HEK293 (cell line): ENCODE data around the gene CLRN1.

ENCODE experiments used
- CTCF ChIA-PET: fragments of 350-600 bp; formaldehyde crosslinking; extraction: SDS; loops from one replicate; lab custom pipeline; 2021; ENCODE audit warnings: antibody characterized with exemption; lab: Yijun Ruan, JAX
- POLR2A ChIA-PET: fragments of 300-600 bp; formaldehyde crosslinking; extraction: SDS; loops from one replicate; lab custom pipeline; 2020; ENCODE audit warnings: antibody characterized with exemption, inconsistent platforms; lab: Yijun Ruan, JAX
- H3K27ac ChIP-seq: fragments of 200-500 bp; sonication (Bioruptor generic); 2 replicates; pipeline ENCODE4 v1.5.1; 2014; ENCODE audit warnings: low read depth, low read length, control low read depth, inconsistent platforms; ENCODE audit errors: extremely low read depth
- H3K36me3 ChIP-seq, 2 experiments: fragments of 200-500 bp in 1 of 2; sonication (Bioruptor generic) in 1 of 2; 1 replicate in 1 of 2; 2 replicates in 1 of 2; pipeline ENCODE4 v1.5.1; 2014 to 2017; ENCODE audit warnings: inconsistent platforms in 2 of 2, low read length in 2 of 2; ENCODE audit not compliant: control insufficient read depth in 2 of 2, insufficient read depth in 1 of 2
- H3K4me1 ChIP-seq: fragments of 200-500 bp; sonication (Bioruptor generic); 2 replicates; pipeline ENCODE4 v1.5.1; 2014; ENCODE audit warnings: mild to moderate bottlenecking, low read length, inconsistent platforms; ENCODE audit not compliant: control insufficient read depth, insufficient read depth
- H3K4me3 ChIP-seq: 2 replicates; pipeline ENCODE4 v1.5.1; 2011; ENCODE audit warnings: low read depth, mild to moderate bottlenecking, control low read depth, low read length, moderate library complexity
- H3K9me3 ChIP-seq: fragments of 200-500 bp; sonication (Bioruptor generic); 2 replicates; pipeline ENCODE4 v1.5.1; 2014; ENCODE audit warnings: low read depth, low read length, inconsistent platforms; ENCODE audit not compliant: control insufficient read depth, insufficient read depth
- AEBP2 ChIP-seq: fragments of 450-650 bp; formaldehyde crosslinking; IDR thresholded peaks from 2 replicates; pipeline ENCODE4 v1.5.1; 2016; ENCODE audit warnings: missing biosample characterization, missing genetic modification characterization, borderline replicate concordance
- BCL11A ChIP-seq: fragments of 450-650 bp; formaldehyde crosslinking; IDR thresholded peaks from 2 replicates; pipeline ENCODE4 v1.5.1; 2016; ENCODE audit warnings: low read depth, missing biosample characterization, missing genetic modification characterization
- EGR2 ChIP-seq: fragments of 450-650 bp; formaldehyde crosslinking; IDR thresholded peaks from 2 replicates; pipeline ENCODE4 v1.5.1; 2016; ENCODE audit warnings: low read depth, missing biosample characterization, missing genetic modification characterization
- FEZF1 ChIP-seq: fragments of 450-650 bp; formaldehyde crosslinking; IDR thresholded peaks from 2 replicates; pipeline ENCODE4 v1.5.1; 2016; ENCODE audit warnings: missing biosample characterization, missing genetic modification characterization
- OSR2 ChIP-seq: fragments of 450-650 bp; formaldehyde crosslinking; IDR thresholded peaks from 2 replicates; pipeline ENCODE4 v1.5.1; 2016; ENCODE audit warnings: missing biosample characterization, missing genetic modification characterization
- SP7 ChIP-seq: fragments of 450-650 bp; formaldehyde crosslinking; IDR thresholded peaks from 2 replicates; pipeline ENCODE4 v1.5.1; 2016; ENCODE audit warnings: missing biosample characterization, missing genetic modification characterization
- TRIM28 ChIP-seq: IDR thresholded peaks from 2 replicates; pipeline ENCODE4 v1.6.1; 2011; ENCODE audit warnings: low read length, control low read depth, borderline replicate concordance
- ZBTB21 ChIP-seq: fragments of 450-650 bp; formaldehyde crosslinking; IDR thresholded peaks from 2 replicates; pipeline ENCODE4 v1.5.1; 2017; ENCODE audit warnings: missing biosample characterization, missing genetic modification characterization
- ZFP41 ChIP-seq: fragments of 450-650 bp; formaldehyde crosslinking; IDR thresholded peaks from 2 replicates; pipeline ENCODE4 v1.5.1; 2016; ENCODE audit warnings: missing biosample characterization, missing genetic modification characterization, borderline replicate concordance
- ZNF112 ChIP-seq: fragments of 450-650 bp; formaldehyde crosslinking; IDR thresholded peaks from 2 replicates; pipeline ENCODE4 v1.5.0; 2017; ENCODE audit warnings: missing biosample characterization, missing genetic modification characterization
- ZNF223 ChIP-seq: fragments of 450-650 bp; formaldehyde crosslinking; IDR thresholded peaks from 2 replicates; pipeline ENCODE4 v1.5.1; 2016; ENCODE audit warnings: missing biosample characterization, missing genetic modification characterization
- ZNF560 ChIP-seq: fragments of 450-650 bp; formaldehyde crosslinking; IDR thresholded peaks from 2 replicates; pipeline ENCODE4 v1.5.1; 2017; ENCODE audit warnings: missing biosample characterization, missing genetic modification characterization, borderline replicate concordance
- ZNF561 ChIP-seq: fragments of 450-650 bp; IDR thresholded peaks from 2 replicates; pipeline ENCODE4 v1.5.1; 2018; ENCODE audit warnings: missing biosample characterization, missing genetic modification characterization, borderline replicate concordance
- ZNF600 ChIP-seq: fragments of 450-650 bp; formaldehyde crosslinking; IDR thresholded peaks from 2 replicates; pipeline ENCODE4 v1.5.1; 2016; ENCODE audit warnings: missing biosample characterization, missing genetic modification characterization
- ZNF843 ChIP-seq: fragments of 450-650 bp; formaldehyde crosslinking; IDR thresholded peaks from 2 replicates; pipeline ENCODE4 v1.5.1; 2016; ENCODE audit warnings: missing biosample characterization, missing genetic modification characterization
- ZSCAN30 ChIP-seq: fragments of 450-650 bp; IDR thresholded peaks from 2 replicates; pipeline ENCODE4 v1.5.1; 2018; ENCODE audit warnings: missing biosample characterization, mild to moderate bottlenecking, missing genetic modification characterization, moderate library complexity
- TF ChIP-seq, protein P1 (sequence below): fragments of 450-650 bp; formaldehyde crosslinking; IDR thresholded peaks from 2 replicates; pipeline ENCODE4 v1.5.1; 2017; ENCODE audit warnings: missing biosample characterization, missing genetic modification characterization

The CLRN1 gene

DNA sequence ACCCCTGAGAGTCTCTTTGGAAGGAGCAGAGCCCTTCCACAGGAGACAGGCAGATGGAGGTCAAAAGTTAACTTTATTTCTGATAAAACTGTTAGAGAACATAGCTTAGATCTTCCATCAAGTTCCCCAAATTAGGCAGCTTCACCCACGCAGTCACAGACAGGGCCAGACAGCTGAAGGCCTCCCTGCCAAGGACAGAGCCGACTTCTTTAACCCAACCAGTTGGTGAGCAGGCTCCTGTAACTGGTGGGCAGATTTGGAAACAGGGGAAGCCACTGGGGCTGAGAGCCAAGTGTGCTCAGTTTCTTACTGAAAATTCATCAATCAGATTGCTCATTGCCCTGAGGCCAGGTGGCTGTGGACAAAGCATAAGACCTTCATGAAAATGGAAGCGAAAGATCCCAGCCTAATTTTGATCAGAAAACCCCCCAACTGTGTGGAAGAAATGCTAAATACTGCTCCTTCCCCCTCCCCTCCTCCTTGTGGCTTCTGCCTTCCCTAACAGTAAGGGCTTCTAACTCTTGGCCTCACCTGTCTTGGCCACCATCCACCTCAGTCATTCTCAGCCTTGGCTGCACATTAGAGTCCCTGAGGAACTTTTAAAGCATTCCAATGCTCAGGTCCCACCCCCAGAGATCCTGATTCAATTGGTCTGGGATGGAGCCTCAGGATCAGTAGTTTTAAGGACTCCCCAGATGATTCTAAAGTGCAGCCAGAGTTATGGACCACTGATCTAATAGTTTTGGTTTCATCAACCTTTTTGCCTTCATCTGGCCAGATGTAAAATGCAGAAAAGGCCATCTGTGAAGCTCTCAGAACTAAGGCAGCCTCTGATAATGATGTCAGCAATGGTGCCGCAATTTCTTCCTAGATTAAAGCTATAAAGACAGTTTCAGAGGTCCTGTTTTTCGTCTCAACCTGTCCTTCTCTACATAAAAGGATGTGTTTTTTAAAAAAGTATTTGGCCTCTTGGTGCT is 11.5 kb downstream of the CLRN1 start:
- Histone ChIP-seq H3K27ac (no peak overlapping the region), H3K36me3 (no peaks in the 10 kb centered on the region), H3K4me1 (no peaks in the 10 kb centered on the region), H3K4me3 (no peak overlapping the region), H3K9me3 (no peaks in the 10 kb centered on the region)
- ChIA-PET POLR2A (no interaction called here), CTCF (interaction anchor here (0.8 kb wide), 1 partner anchor 106 kb away, joined by 4 read pairs; no protein-coding TSS in a partner anchor)
- no peak for TF ChIP-seq ZNF843
- no peak for TF ChIP-seq ZNF112 (tag by site-specific recombination)
- no peak for TF ChIP-seq ZNF560 (tag by site-specific recombination)
- TF ChIP-seq BCL11A (tag by site-specific recombination) = no peak
- no peak for TF ChIP-seq AEBP2 (tag by site-specific recombination)
- TF ChIP-seq TRIM28 = no peak
- TF ChIP-seq ZNF600 = no peak
- TF ChIP-seq, protein P1, sequence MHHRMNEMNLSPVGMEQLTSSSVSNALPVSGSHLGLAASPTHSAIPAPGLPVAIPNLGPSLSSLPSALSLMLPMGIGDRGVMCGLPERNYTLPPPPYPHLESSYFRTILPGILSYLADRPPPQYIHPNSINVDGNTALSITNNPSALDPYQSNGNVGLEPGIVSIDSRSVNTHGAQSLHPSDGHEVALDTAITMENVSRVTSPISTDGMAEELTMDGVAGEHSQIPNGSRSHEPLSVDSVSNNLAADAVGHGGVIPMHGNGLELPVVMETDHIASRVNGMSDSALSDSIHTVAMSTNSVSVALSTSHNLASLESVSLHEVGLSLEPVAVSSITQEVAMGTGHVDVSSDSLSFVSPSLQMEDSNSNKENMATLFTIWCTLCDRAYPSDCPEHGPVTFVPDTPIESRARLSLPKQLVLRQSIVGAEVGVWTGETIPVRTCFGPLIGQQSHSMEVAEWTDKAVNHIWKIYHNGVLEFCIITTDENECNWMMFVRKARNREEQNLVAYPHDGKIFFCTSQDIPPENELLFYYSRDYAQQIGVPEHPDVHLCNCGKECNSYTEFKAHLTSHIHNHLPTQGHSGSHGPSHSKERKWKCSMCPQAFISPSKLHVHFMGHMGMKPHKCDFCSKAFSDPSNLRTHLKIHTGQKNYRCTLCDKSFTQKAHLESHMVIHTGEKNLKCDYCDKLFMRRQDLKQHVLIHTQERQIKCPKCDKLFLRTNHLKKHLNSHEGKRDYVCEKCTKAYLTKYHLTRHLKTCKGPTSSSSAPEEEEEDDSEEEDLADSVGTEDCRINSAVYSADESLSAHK = peak; percentile 61

DNA sequence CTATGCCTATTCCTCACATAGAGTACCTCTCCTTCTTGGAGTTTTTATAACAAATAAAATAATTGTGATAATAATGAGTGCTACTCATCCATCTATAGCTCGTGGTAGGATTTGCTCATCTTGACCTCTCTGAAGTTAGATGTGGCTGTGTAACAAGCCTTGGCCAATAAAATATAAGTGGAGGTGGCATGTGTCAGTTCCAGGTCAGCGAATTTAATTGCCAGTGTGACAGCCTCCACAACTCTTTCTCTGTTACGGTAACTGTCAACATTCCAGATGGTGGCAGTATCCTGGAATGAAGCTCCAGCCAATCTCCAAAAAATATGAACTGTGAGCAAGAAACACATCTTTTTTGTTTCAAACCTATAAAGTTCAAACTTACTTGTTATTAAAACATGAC is 13.8 kb downstream of the CLRN1 start:
- POLR2A ChIA-PET = no interaction called here
- H3K4me3 ChIP-seq = no peak overlapping the region
- CTCF ChIA-PET = interaction anchor here (0.6 kb wide), 1 partner anchor 161 kb away, joined by 3 read pairs; no protein-coding TSS in a partner anchor
- no peaks in the 10 kb centered on the region for H3K9me3 ChIP-seq
- TF ChIP-seq ZNF561 (tag by site-specific recombination) = 0 out of 2 replicates have a peak, but pooled peaks have one; percentile 36
- TF ChIP-seq SP7 (tag by site-specific recombination) = peak; percentile 54; the same call in 1 of the 2 replicates
- peak; percentile 68; the same call in 1 of the 2 replicates for TF ChIP-seq ZSCAN30
- TF ChIP-seq EGR2 (tag by site-specific recombination) = peak; percentile 24; the same call in 1 of the 2 replicates
- 0 out of 2 replicates have a peak, but pooled peaks have one; percentile 25 for TF ChIP-seq TRIM28
- no peak for TF ChIP-seq ZBTB21 (tag by site-specific recombination)
- peak; percentile 68; the same call in 1 of the 2 replicates for TF ChIP-seq ZNF843
- no peak for TF ChIP-seq ZFP41 (tag by site-specific recombination)
- TF ChIP-seq, protein P1 = peak; percentile 25; the same call in 1 of the 2 replicates
- TF ChIP-seq ZNF223 (tag by site-specific recombination) = no peak
- TF ChIP-seq FEZF1 = peak; percentile 57
- peak; percentile 62; the same call in 1 of the 2 replicates for TF ChIP-seq OSR2 (tag by site-specific recombination)
- H3K36me3 ChIP-seq = no peaks in the 10 kb centered on the region
- H3K4me1 ChIP-seq = no peaks in the 10 kb centered on the region
- H3K27ac ChIP-seq = no peak overlapping the region
